ENCODE measurements around the gene ADGRG4.

GRCh38 chrX:136260776-136261175, 40.0 kb upstream of the ADGRG4 start:
- no peak for TF ChIP-seq POLR2AphosphoS5 (IDR thresholded peaks at IDR 0.05)
- no peak for TF ChIP-seq POLR2A (IDR thresholded peaks at IDR 0.05)
